OCI-LY1 (cell line): ENCODE data around the gene PATJ.

Source experiments
- CTCF ChIP-seq: fragments of 200-600 bp; sonication (generic), shearing (Covaris generic); IDR thresholded peaks from 2 replicates; pipeline ENCODE4 v1.5.1; 2017; ENCODE audit warnings: mild to moderate bottlenecking, antibody characterized with exemption, low read length, moderate library complexity, mixed read lengths
- EZH2 ChIP-seq: fragments of 200-600 bp; sonication (generic), shearing (Covaris generic); IDR thresholded peaks from 2 replicates; pipeline ENCODE4 v1.8.0; 2017; ENCODE audit warnings: borderline replicate concordance, mixed run types, mild to moderate bottlenecking, antibody characterized with exemption, low read length, moderate library complexity, mixed read lengths

GRCh38 chr1:61936839-61937238 lies 194.6 kb downstream of the PATJ start:
- TF ChIP-seq CTCF: no peak
- TF ChIP-seq EZH2: no peak
